Keratinocyte (primary cell): ENCODE data around the gene SIGLEC8. TPM values are rescaled to one million over a fixed set of nuclear protein-coding genes. Genes with fewer than 3 reads are reported as not detected.

Experiments used
- DNase-seq: peaks from one replicate; pipeline ENCODE4 v3.0.0-alpha.2; 2011; ENCODE audit warnings: low read depth, missing footprints, low spot score
- FAIRE-seq: peaks from 2 replicates; lab custom pipeline; 2011; peaks lifted over from hg19 to GRCh38; lab: Jason Lieb, UNC
- H2AFZ ChIP-seq: 2 replicates; pipeline ENCODE4 v1.6.0; 2012; ENCODE audit warnings: low read length, control low read depth, inconsistent platforms; ENCODE audit not compliant: control insufficient read depth
- H3K27ac ChIP-seq: 2 replicates; pipeline ENCODE4 v1.5.1; 2011; ENCODE audit warnings: low read length; ENCODE audit not compliant: control insufficient read depth, insufficient read depth
- H3K27me3 ChIP-seq: 3 replicates; pipeline ENCODE4 v1.6.0; 2011; ENCODE audit warnings: low read length; ENCODE audit not compliant: control insufficient read depth, insufficient read depth; ENCODE audit errors: extremely low read depth
- H3K36me3 ChIP-seq, 2 experiments: 2 replicates in 1 of 2; 3 replicates in 1 of 2; pipeline ENCODE4 v1.5.1; 2011; ENCODE audit warnings: low read length in 2 of 2, mild to moderate bottlenecking in 1 of 2; ENCODE audit not compliant: control insufficient read depth in 2 of 2, insufficient read depth in 2 of 2; ENCODE audit errors: extremely low read depth in 1 of 2
- H3K4me1 ChIP-seq: 3 replicates; pipeline ENCODE4 v1.5.1; 2011; ENCODE audit warnings: low read length; ENCODE audit not compliant: control insufficient read depth, insufficient read depth; ENCODE audit errors: extremely low read depth
- H3K4me2 ChIP-seq: 3 replicates; pipeline ENCODE4 v1.6.0; 2011; ENCODE audit warnings: low read depth, low read length; ENCODE audit not compliant: control insufficient read depth, insufficient read depth; ENCODE audit errors: extremely low read depth
- H3K4me3 ChIP-seq, 3 experiments: fragments of 200-600 bp in 1 of 3; sonication (generic) in 1 of 3; 2 replicates in 2 of 3; 3 replicates in 1 of 3; pipeline ENCODE4 v1.5.1; 2011 to 2016; ENCODE audit warnings: low read length in 3 of 3, mild to moderate bottlenecking in 3 of 3, control low read depth in 2 of 3, inconsistent platforms in 1 of 3, low read depth in 1 of 3, mixed read lengths in 1 of 3, mixed run types in 1 of 3, moderate library complexity in 1 of 3; ENCODE audit not compliant: control insufficient read depth in 2 of 3, insufficient read depth in 2 of 3; ENCODE audit errors: extremely low read depth in 1 of 3
- H3K79me2 ChIP-seq: 2 replicates; pipeline ENCODE4 v1.6.0; 2012; ENCODE audit warnings: low read length; ENCODE audit not compliant: control insufficient read depth, insufficient read depth
- H3K9ac ChIP-seq: 3 replicates; pipeline ENCODE4 v1.6.0; 2011; ENCODE audit warnings: low read length; ENCODE audit not compliant: control insufficient read depth, insufficient read depth; ENCODE audit errors: extremely low read depth
- H3K9me1 ChIP-seq: 3 replicates; pipeline ENCODE4 v1.6.0; 2011; ENCODE audit warnings: low read length; ENCODE audit not compliant: control insufficient read depth, insufficient read depth; ENCODE audit errors: extremely low read depth
- H3K9me3 ChIP-seq: 2 replicates; pipeline ENCODE4 v1.5.1; 2012; ENCODE audit warnings: low read depth, low read length; ENCODE audit not compliant: control insufficient read depth
- H4K20me1 ChIP-seq: 3 replicates; pipeline ENCODE4 v1.6.0; 2011; ENCODE audit warnings: low read length; ENCODE audit not compliant: control insufficient read depth, insufficient read depth; ENCODE audit errors: extremely low read depth
- EZH2 ChIP-seq: IDR thresholded peaks from one replicate; pipeline ENCODE4 v1.6.1; 2012; ENCODE audit warnings: inconsistent platforms, mild to moderate bottlenecking, low read length, moderate library complexity
- dilution Hi-C: fragments of 300-500 bp; cut with MboI; formaldehyde crosslinking; loops from one replicate; pipeline ENCODE4 v1.7.0; 2020; ENCODE audit warnings: low sequenced_read_pairs; ENCODE audit not compliant: extremely low pct_ligation_motif_present
- polyA plus RNA-seq, 5 experiments: library from polyadenylated mRNA; depleted of rRNA in 3 of 5; stranded (reverse) in 3 of 5; stranded (forward) in 1 of 5; unstranded in 1 of 5; fragments of >200 nt; gene quantifications; 1 replicate in 1 of 5; 2 replicates in 3 of 5; 3 replicates in 1 of 5; pipeline versions ENCODE4 v1.2.1 to v1.2.3, GENCODE V29; 2011 to 2012; ENCODE audit warnings: missing spikeins in 2 of 5, low read depth in 1 of 5, low replicate concordance in 1 of 5
- TF ChIP-seq, protein P1 (sequence below), 3 experiments: IDR thresholded peaks in 1 of 3; conservative IDR thresholded peaks in 1 of 3; optimal IDR thresholded peaks in 1 of 3; 2 replicates in 2 of 3; 3 replicates in 1 of 3; pipeline versions ENCODE3 to v1.5.1; 2011; ENCODE audit warnings: low read length in 3 of 3, mild to moderate bottlenecking in 3 of 3, moderate library complexity in 2 of 3, control low read depth in 1 of 3, inconsistent platforms in 1 of 3; ENCODE audit not compliant: insufficient read depth in 2 of 3; ENCODE audit errors: extremely low read depth in 1 of 3

The SIGLEC8 gene
- polyA plus RNA-seq, 1 donor (not counting 4 experiments of a cell fraction or from before 2014, with no cell fraction given) = not detected

DNA sequence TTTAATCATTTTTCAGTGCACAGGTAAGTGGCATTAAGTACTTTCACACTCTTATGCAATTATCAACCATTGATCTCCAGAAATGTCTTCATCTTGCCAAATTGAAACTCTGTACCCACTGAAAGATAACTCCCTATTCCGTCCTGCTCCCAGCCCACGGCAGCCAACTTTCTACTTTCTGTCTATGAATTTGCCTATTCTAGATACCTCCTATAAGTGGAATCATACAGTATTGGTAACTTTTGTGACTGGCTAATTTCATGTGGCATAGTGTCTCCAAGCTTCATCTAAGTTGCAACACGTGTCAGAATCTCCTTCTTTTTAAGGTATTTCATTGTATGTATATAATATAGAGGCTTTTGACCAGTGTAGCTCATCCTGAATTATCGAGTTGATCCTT, 14.4 kb upstream of the SIGLEC8 start:
- no peak overlapping the region for H3K4me3 ChIP-seq
- H3K9me3 ChIP-seq = no peaks in the 10 kb centered on the region
- no peak overlapping the region for H3K4me2 ChIP-seq
- no peak for DNase-seq
- dilution Hi-C loops = no loop called here
- no peaks in the 10 kb centered on the region for H3K9me1 ChIP-seq
- peaks cover 3% of the 10 kb centered on the region for H3K4me1 ChIP-seq
- H3K36me3 ChIP-seq = no peaks in the 10 kb centered on the region
- no peak overlapping the region for H3K9ac ChIP-seq
- H3K79me2 ChIP-seq = no peaks in the 10 kb centered on the region
- H4K20me1 ChIP-seq = no peaks in the 10 kb centered on the region
- H3K27ac ChIP-seq = no peak overlapping the region
- no peaks in the 10 kb centered on the region for H3K27me3 ChIP-seq
- no peak overlapping the region for H2AFZ ChIP-seq
- no peak for FAIRE-seq
- no peak for TF ChIP-seq EZH2
- TF ChIP-seq, protein P1, sequence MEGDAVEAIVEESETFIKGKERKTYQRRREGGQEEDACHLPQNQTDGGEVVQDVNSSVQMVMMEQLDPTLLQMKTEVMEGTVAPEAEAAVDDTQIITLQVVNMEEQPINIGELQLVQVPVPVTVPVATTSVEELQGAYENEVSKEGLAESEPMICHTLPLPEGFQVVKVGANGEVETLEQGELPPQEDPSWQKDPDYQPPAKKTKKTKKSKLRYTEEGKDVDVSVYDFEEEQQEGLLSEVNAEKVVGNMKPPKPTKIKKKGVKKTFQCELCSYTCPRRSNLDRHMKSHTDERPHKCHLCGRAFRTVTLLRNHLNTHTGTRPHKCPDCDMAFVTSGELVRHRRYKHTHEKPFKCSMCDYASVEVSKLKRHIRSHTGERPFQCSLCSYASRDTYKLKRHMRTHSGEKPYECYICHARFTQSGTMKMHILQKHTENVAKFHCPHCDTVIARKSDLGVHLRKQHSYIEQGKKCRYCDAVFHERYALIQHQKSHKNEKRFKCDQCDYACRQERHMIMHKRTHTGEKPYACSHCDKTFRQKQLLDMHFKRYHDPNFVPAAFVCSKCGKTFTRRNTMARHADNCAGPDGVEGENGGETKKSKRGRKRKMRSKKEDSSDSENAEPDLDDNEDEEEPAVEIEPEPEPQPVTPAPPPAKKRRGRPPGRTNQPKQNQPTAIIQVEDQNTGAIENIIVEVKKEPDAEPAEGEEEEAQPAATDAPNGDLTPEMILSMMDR (optimal IDR thresholded peaks at IDR 0.05 in 1 of 3, IDR thresholded peaks at IDR 0.05 in 1 of 3, conservative IDR thresholded peaks at IDR 0.05 in 1 of 3; ENCODE audit: extremely low read depth in 1 of 3, insufficient read depth in 2 of 3, low read length in 3 of 3) = no peak

DNA sequence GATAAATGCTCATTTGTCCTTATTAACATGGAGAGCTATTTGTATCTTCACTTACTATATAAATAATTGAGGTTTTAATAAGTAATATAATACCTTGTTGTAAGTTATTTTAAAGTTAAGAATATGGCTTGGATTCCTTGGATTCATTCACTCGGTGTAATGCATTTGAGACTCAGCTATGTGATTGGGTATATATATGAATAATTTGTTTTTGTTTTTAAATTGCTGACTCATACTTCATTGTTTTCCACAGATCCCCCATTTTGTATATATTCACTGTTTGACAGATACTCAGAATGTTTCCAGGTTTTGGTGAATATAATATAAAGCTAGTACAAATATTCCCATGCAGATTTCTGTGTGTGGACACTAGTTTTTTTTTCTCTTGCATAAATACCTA, 13.3 kb upstream of the SIGLEC8 start:
- FAIRE-seq = no peak
- no peak for DNase-seq

More for the DNA sequence above, 13.3 kb upstream of the SIGLEC8 start:
- Histone ChIP-seq H3K79me2 (no peaks in the 10 kb centered on the region), H3K9me3 (no peaks in the 10 kb centered on the region), H3K27ac (no peak overlapping the region), H2AFZ (no peak overlapping the region), H4K20me1 (no peaks in the 10 kb centered on the region), H3K4me3 (no peak overlapping the region), H3K9ac (no peak overlapping the region), H3K9me1 (no peaks in the 10 kb centered on the region), H3K4me1 (peaks cover 3% of the 10 kb centered on the region), H3K27me3 (no peaks in the 10 kb centered on the region), H3K4me2 (no peak overlapping the region), H3K36me3 (no peaks in the 10 kb centered on the region)
- dilution Hi-C loops = no loop called here
- no peak for TF ChIP-seq EZH2
- TF ChIP-seq, protein P1 (optimal IDR thresholded peaks at IDR 0.05 in 1 of 3, IDR thresholded peaks at IDR 0.05 in 1 of 3, conservative IDR thresholded peaks at IDR 0.05 in 1 of 3; ENCODE audit: extremely low read depth in 1 of 3, insufficient read depth in 2 of 3, low read length in 3 of 3) = no peak
